HEK293 (cell line): ENCODE measurements around the gene LYPLAL1.

Experiments
- CTCF ChIA-PET: fragments of 350-600 bp; formaldehyde crosslinking; extraction: SDS; loops from one replicate; lab custom pipeline; 2021; ENCODE audit warnings: antibody characterized with exemption; lab: Yijun Ruan, JAX
- POLR2A ChIA-PET: fragments of 300-600 bp; formaldehyde crosslinking; extraction: SDS; loops from one replicate; lab custom pipeline; 2020; ENCODE audit warnings: antibody characterized with exemption, inconsistent platforms; lab: Yijun Ruan, JAX
- H3K27ac ChIP-seq: fragments of 200-500 bp; sonication (Bioruptor generic); 2 replicates; pipeline ENCODE4 v1.5.1; 2014; ENCODE audit warnings: low read depth, low read length, control low read depth, inconsistent platforms; ENCODE audit errors: extremely low read depth
- H3K36me3 ChIP-seq, 2 experiments: fragments of 200-500 bp in 1 of 2; sonication (Bioruptor generic) in 1 of 2; 1 replicate in 1 of 2; 2 replicates in 1 of 2; pipeline ENCODE4 v1.5.1; 2014 to 2017; ENCODE audit warnings: inconsistent platforms in 2 of 2, low read length in 2 of 2; ENCODE audit not compliant: control insufficient read depth in 2 of 2, insufficient read depth in 1 of 2
- H3K4me1 ChIP-seq: fragments of 200-500 bp; sonication (Bioruptor generic); 2 replicates; pipeline ENCODE4 v1.5.1; 2014; ENCODE audit warnings: mild to moderate bottlenecking, low read length, inconsistent platforms; ENCODE audit not compliant: control insufficient read depth, insufficient read depth
- H3K4me3 ChIP-seq: 2 replicates; pipeline ENCODE4 v1.5.1; 2011; ENCODE audit warnings: low read depth, mild to moderate bottlenecking, control low read depth, low read length, moderate library complexity
- H3K9me3 ChIP-seq: fragments of 200-500 bp; sonication (Bioruptor generic); 2 replicates; pipeline ENCODE4 v1.5.1; 2014; ENCODE audit warnings: low read depth, low read length, inconsistent platforms; ENCODE audit not compliant: control insufficient read depth, insufficient read depth
- AEBP2 ChIP-seq: fragments of 450-650 bp; formaldehyde crosslinking; IDR thresholded peaks from 2 replicates; pipeline ENCODE4 v1.5.1; 2016; ENCODE audit warnings: missing biosample characterization, missing genetic modification characterization, borderline replicate concordance
- CTCF ChIP-seq: fragments of 450-650 bp; formaldehyde crosslinking; IDR thresholded peaks from 2 replicates; pipeline ENCODE4 v1.5.1; 2016; ENCODE audit warnings: missing biosample characterization, missing genetic modification characterization
- HOXA7 ChIP-seq: sonication (generic); formaldehyde crosslinking; IDR thresholded peaks from 2 replicates; pipeline ENCODE4 v1.8.1; 2022; ENCODE audit warnings: missing genetic modification reagents, borderline replicate concordance
- KLF9 ChIP-seq: fragments of 450-650 bp; formaldehyde crosslinking; IDR thresholded peaks from 2 replicates; pipeline ENCODE4 v1.5.1; 2016; ENCODE audit warnings: missing biosample characterization, missing genetic modification characterization, low read depth
- OVOL3 ChIP-seq: fragments of 450-650 bp; formaldehyde crosslinking; IDR thresholded peaks from 2 replicates; pipeline ENCODE4 v1.5.1; 2016; ENCODE audit warnings: missing biosample characterization, missing genetic modification characterization
- PRDM4 ChIP-seq: fragments of 450-650 bp; formaldehyde crosslinking; IDR thresholded peaks from 2 replicates; pipeline ENCODE4 v1.5.1; 2017; ENCODE audit warnings: missing biosample characterization, missing genetic modification characterization
- REST ChIP-seq: fragments of 450-650 bp; formaldehyde crosslinking; IDR thresholded peaks from 2 replicates; pipeline ENCODE4 v1.5.1; 2016; ENCODE audit warnings: missing biosample characterization, missing genetic modification characterization
- ZBTB1 ChIP-seq: fragments of 450-650 bp; formaldehyde crosslinking; IDR thresholded peaks from 2 replicates; pipeline ENCODE4 v1.5.1; 2016; ENCODE audit warnings: missing biosample characterization, missing genetic modification characterization
- ZBTB7A ChIP-seq: fragments of 450-650 bp; formaldehyde crosslinking; IDR thresholded peaks from 2 replicates; pipeline ENCODE4 v1.5.1; 2016; ENCODE audit warnings: low read depth, missing biosample characterization, missing genetic modification characterization
- ZEB2 ChIP-seq: fragments of 450-650 bp; formaldehyde crosslinking; IDR thresholded peaks from 2 replicates; pipeline ENCODE4 v1.5.1; 2016; ENCODE audit warnings: missing biosample characterization, missing genetic modification characterization
- ZNF140 ChIP-seq: fragments of 450-650 bp; formaldehyde crosslinking; IDR thresholded peaks from 2 replicates; pipeline ENCODE4 v1.5.1; 2016; ENCODE audit warnings: missing biosample characterization, missing genetic modification characterization
- ZNF155 ChIP-seq: fragments of 450-650 bp; formaldehyde crosslinking; IDR thresholded peaks from 2 replicates; pipeline ENCODE4 v1.5.1; 2016; ENCODE audit warnings: missing biosample characterization, missing genetic modification characterization
- ZNF19 ChIP-seq: fragments of 450-650 bp; formaldehyde crosslinking; IDR thresholded peaks from 2 replicates; pipeline ENCODE4; 2016; ENCODE audit warnings: missing biosample characterization, missing genetic modification characterization, low read depth
- ZNF266 ChIP-seq: fragments of 450-650 bp; formaldehyde crosslinking; IDR thresholded peaks from 2 replicates; pipeline ENCODE4 v1.5.1; 2016; ENCODE audit warnings: missing biosample characterization, missing genetic modification characterization, low read depth
- ZNF280D ChIP-seq: fragments of 450-650 bp; formaldehyde crosslinking; IDR thresholded peaks from 2 replicates; pipeline ENCODE4 v1.5.1; 2016; ENCODE audit warnings: missing biosample characterization, missing genetic modification characterization
- ZNF324 ChIP-seq: fragments of 450-650 bp; formaldehyde crosslinking; IDR thresholded peaks from 2 replicates; pipeline ENCODE4 v1.5.1; 2016; ENCODE audit warnings: missing biosample characterization, missing genetic modification characterization
- ZNF530 ChIP-seq: fragments of 450-650 bp; formaldehyde crosslinking; IDR thresholded peaks from 2 replicates; pipeline ENCODE4 v1.5.1; 2016; ENCODE audit warnings: low read depth, missing biosample characterization, missing genetic modification characterization

Gene LYPLAL1

GRCh38 chr1:219163401-219163954 is 10.2 kb upstream of the LYPLAL1 start (continued):
- TF ChIP-seq AEBP2 (tag by site-specific recombination) (no peak), ZBTB1 (no peak), CTCF (no peak), REST (no peak), ZNF324 (tag by site-specific recombination) (no peak), PRDM4 (tag by site-specific recombination) (no peak), ZEB2 (tag by site-specific recombination) (no peak), ZNF140 (tag by site-specific recombination) (no peak), ZNF266 (no peak), HOXA7 (no peak), ZNF155 (tag by site-specific recombination) (no peak), ZBTB7A (no peak), ZNF280D (tag by site-specific recombination) (no peak)

- ChIA-PET CTCF (no interaction called here), POLR2A (no interaction called here)
- Histone ChIP-seq H3K27ac (no peak overlapping the region), H3K4me1 (no peaks in the 10 kb centered on the region), H3K9me3 (no peaks in the 10 kb centered on the region), H3K4me3 (no peak overlapping the region), H3K36me3 (peaks cover 0 to 3% of the 10 kb centered on the region in 2 experiments; a peak in 1 of 3 replicates)
- TF ChIP-seq OVOL3 (tag by site-specific recombination) (no peak), KLF9 (tag by site-specific recombination) (no peak), ZNF530 (tag by site-specific recombination) (no peak), ZNF19 (tag by site-specific recombination) (no peak)
Observed at GRCh38 chr1:219171192-219171935, 2.3 kb upstream of the LYPLAL1 start.
